Activated gamma-delta T cell (primary cell): Measurements from ENCODE around the gene NKX2-4.
"Not testable (repeated sequence)": the region's sequence is repeated elsewhere in the genome, so short reads cannot be mapped to it uniquely, and the experiment has no call there.

ENCODE experiments used
- DNase-seq: peaks from one replicate; lab custom pipeline; 2025; lab: John Stamatoyannopoulos, UW

NKX2-4 gene

DNA sequence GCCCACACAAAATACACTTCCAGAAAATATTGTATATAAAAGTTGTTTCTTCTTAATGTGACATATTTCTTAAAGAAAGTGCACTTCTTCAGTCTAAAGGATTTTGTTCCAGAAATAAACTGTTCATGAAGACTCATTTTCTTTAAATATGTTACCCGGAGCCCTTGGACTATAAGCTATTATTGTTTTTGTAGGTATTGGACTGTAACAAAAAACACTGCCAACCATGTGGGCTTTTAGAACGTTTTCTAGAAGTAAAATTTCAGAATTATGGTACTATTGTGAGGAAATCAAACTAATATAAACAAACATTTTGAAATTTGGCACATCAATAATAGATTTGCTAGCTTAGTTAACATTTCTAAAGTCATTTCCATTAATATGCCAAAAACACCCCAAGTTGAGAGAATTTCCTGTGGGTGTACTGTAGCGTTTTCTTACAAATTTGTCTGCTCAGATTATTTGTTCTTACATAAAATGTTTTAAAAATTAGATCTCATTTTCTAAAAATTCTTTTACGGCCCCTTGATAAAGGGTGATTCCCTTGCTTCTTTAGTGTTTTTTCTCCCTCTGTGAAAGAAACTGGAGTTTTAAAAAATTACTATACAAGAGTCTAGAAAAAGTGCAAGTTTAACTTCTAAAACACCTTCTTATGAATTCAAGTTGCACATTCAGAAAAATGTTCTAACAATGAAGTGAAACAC lies 3.4 kb downstream of the NKX2-4 start:
- no peak for DNase-seq

DNA sequence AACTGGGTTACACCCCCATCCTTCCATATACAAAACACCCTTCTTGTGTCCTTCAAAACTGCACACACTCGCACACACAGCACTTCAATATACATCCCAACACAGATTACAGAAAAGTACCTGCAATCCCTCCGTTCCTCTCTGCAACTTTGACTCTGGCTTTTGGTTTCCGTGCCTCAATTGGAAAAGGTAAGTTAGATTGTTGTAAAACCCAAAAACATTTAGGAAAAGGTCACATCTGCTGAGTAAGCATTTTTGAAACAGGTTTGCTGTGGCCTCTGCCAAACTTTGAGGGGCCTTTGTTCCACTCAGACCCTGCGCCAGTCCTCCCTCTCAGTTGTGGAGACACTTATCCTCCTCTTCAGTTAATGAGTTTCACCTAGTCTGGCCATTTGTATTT lies 4.2 kb downstream of the NKX2-4 start:
- DNase-seq: no peak

DNA sequence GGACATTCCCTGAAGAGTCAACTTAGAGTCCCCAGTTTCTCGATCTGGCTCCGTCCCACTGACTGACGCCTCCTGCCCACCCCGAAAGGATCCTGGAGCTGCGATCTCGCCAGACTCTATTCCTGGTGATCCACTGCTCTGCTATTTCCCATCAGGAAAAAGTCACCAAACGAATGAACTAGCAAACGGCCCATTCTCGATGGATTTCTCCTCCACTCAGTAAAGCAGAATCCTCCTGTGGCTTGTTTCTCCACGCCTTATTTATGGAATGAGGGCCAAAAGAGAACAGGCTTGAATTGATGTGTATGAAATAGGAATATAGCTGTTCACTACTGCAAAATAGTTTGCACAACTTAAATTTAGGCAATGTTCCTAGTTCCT lies 5.4 kb downstream of the NKX2-4 start:
- DNase-seq: no peak

DNA sequence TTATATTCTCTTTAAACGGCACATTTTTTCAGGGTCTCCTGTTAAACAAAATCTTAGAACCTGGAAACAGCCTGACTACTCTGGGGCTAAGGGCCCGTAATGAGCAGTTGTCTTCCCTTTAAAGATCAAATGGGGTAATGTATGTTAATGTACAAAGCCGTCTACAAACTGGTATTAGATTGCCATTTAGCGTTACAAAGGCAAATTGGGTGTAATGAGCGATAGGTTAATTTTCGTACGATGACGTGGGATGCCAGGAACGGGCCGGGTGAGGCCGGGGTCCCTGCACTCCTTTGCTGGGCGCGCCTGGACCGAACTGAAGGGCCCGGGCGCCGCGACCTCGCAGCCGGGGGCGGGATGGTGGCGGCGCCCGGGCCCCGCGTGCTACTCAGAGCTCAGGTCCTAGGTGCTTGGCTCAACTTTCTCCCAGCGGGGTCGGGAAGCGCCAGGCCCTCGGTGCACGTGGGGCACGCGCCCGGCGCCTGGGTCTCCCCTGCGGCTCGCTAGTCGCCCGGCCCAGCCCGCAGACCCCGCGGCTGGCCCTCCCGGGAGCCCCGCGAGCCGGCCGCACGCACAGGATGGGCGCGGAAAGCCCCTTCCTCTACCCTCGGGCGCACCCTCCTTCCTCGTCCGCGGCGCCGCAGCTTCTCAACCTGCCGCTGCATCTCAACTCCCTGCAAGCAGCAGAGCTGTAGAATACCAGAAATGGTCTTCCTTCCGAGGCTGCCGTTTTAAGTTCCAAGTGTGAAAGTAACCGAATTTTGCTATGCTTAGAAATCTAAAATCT lies 5.9 kb downstream of the NKX2-4 start:
- DNase-seq: no peak

DNA sequence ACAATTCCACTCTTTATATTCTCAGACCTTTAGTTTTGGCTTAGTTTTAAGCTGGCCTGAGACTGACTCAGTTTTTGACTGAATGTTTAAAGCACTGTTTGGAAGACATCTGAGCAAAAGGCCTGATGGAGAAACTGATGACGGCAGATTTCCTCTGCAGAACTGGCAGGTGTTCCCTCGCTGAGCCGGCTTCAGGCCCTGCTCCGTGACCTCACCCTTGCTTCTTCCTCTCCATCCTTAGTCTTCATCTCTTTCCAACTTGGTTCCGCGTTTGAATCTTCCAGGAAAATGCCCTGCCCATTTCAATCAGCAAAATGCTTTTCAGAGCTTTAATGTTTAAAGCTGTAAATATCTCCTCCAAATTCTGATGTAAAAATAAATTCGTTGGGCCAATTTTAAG lies 6.6 kb downstream of the NKX2-4 start:
- no peak for DNase-seq

DNA sequence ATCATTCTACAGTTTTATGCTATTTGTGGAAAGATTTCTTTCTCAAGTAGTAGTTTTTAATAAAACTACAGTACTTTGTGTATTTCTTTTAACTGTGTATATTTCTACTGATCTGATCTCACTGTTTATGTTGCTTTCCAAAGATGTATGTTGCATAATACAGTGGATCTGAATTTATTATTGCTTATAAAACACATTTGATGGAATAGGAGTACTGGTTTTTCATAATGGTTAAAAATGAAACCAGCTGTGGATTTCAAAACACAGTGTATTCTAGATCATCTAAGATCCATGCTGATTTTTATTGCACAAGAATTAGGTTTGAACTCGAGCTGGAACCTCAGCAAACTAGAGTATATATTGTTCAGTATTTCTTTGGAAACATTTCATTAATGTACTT lies 8.0 kb downstream of the NKX2-4 start:
- DNase-seq: no peak

DNA sequence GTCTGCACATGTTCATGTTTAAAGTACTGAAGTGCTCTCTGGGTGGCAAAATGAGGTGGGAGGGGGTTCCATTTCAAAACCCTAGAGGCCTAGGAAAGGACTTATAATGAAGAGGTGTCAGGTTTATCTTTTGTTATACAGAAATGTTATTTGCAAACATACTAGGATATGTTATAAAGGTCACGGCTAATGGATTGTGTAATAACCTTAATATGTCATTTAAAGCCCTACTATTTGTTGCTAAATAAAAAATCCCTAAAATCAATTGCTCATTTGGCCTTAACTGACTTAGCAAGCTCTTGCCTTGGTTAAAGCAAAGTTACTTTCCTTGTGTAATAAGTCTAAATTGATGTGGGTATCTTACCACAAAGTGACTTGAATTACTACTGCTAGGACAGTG lies 8.8 kb downstream of the NKX2-4 start:
- no peak for DNase-seq

DNA sequence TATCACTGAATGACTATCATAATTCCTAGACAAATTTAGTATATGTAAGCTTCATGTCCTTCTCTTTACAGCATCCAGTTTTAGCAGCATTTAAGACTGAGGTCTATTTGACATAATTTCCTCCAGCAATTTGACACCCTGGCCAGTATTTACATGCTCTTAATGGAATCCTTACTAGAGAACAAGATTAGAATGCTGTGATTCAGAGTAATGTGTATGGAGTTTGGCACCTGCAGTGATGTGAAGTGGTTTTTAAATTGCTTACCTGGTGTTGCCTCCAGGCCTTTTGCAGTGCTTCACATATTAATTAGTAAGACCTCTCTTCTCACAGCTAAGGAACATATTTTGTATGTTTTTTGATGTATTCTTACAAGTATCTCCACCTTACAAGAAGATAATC lies 9.8 kb downstream of the NKX2-4 start:
- DNase-seq: no peak

DNA sequence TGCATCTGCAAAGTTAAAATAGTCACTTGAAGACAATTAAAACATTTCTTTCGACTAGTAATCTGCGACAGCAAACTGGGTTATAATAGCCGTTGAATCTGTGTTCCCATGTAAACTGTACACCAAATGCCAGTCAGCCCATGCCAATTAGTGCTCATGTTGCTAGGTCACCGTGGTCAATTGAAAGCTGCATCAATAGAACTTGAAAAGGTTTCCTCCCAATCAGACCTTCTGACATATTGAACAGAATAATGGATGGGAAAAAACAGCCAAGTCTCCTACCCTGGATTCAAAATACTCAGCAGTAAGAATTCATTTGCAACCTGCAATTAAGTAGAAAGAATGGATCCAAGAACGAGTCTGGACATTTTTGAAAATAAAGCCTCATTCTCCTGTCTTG lies 11.2 kb downstream of the NKX2-4 start:
- no peak for DNase-seq

DNA sequence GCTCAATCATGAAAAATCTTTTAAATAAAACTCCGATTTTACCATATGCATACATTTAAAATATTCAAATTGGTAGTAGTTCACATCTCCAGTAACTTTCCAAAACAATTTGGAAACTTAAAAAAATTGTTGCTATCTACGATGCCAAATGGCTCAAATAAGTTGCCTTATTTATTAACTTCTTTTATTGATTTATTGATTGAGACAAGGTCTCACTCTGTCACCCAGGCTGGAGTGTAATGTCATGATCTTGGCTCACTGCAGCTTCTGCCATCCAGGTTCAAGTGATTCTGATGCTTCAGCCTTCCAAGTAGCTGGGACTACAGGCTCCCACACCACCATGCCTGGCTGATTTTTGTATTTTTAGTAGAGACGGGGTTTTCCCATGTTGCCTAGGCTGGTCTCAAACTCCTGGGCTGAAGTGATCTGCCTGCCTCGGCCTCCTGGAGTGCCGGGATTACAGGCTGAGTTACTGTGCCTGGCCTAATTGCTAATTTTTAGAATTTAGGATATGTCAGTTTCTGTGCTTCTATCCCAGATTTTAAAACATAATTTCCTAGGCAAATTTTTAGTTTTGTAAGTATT lies 12.9 kb downstream of the NKX2-4 start:
- no peak for DNase-seq

DNA sequence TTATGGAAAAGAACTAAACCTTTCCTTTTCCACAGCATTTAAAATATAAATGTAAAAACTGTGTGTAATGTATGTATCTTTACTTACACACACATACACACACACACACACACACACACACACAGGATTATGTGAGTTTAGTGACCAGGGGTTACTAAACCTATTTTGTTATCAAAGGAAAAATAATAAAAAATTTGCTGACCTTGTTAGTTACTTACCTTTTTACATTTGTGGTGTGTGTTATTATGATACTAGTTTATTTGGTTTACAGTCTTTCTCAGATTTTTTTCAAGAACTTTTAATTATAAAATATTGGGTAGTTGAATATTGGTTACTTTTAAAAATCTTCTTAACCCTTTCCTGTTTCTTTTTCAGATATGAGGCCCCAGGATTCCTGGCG lies 15.7 kb downstream of the NKX2-4 start:
- no peak for DNase-seq

DNA sequence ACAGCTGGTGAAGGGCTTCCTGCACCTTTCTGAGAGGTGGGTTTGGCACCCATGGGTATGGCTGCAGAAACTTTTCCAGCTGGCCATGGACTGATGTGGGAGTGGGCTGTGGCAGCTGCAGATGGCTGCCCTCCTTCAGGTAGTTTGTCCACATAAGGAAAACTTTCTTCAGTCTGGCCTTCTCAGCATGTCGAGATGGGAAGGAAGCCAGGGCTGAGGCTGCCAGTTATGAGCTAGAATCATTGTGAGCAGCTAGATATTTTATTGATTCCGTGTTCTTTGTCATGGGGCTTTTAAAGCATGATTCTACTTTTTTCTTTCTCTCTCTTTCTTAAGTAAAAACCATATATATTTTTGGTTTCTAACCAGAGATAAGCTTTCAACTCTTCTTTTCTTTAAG lies 16.6 kb downstream of the NKX2-4 start:
- DNase-seq: no peak

DNA sequence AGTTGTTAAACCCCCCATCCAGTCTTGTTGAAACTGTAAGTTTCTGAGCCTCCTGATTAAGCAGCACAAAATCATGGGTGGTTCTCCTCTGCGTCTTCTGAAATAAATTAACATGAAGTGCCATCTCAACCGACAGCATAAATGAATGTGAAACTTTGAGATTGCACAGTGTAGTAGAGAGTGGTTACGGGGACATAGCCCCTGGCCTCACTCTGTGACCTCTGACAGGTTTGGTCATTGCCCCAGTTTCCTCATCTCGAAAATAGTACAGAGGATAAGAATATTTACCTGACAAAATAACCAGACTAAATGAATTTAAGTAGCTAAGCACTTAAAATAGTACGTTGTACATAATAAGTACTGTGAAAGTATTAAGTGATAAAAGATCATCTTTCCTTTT lies 19.1 kb downstream of the NKX2-4 start:
- no peak for DNase-seq

DNA sequence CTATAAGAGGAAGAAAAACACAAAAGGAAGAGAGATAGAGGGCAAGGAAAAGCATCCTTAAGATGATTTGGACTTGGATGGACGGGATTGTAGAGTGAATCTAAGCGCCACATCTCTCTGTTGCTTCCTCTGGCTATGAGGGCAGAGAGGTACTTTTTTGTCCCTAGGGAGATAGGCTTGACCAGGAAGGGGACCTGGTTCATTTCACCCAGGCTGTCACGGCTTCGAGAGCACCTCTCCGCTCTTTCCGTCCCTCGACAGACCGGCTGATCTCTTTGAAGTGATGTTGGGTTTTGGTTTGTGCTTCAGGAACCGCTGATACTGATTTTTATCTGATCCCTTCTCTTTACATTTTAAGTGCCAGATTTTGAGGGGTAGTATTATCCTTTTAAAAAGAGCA lies 19.6 kb downstream of the NKX2-4 start:
- no peak for DNase-seq

DNA sequence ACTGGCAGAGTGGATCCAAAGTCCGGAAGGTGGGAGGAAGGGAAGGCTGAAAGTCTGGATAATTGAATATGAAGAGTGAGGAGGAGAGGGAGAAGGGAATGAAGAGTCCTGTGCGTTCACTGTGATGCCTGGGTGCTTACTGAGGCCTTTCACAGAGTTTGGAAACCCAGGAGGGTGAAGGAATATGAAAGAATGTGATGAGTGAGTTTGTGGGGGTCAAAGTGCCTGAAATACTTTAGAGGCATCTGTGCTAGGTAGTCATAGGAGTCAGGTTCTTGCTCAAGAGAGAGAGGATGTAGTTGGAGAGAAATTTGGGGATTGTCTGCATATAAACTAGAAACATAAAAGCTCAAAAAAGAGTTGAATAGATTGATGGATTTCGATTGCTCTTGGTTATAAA lies 20.7 kb downstream of the NKX2-4 start:
- no peak for DNase-seq

DNA sequence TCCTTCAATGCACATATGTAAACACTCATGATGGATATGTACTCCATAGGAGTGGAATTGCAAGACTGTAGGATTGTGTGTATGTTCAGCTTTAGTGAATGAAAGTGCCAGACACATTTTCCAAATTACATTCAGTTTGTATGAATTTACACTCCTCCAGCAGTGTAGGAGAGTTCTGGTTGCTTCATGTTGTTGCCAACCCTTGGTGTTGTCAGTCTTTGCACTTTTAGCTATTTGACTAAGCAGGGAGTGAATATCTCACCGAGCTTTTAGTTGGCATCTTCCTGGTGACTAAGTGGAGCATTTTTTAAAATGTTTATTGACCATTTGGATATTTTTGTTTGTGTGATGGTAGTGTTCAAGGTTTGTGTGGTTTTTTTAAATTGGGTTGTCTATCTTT lies 23.9 kb downstream of the NKX2-4 start:
- DNase-seq: no peak

DNA sequence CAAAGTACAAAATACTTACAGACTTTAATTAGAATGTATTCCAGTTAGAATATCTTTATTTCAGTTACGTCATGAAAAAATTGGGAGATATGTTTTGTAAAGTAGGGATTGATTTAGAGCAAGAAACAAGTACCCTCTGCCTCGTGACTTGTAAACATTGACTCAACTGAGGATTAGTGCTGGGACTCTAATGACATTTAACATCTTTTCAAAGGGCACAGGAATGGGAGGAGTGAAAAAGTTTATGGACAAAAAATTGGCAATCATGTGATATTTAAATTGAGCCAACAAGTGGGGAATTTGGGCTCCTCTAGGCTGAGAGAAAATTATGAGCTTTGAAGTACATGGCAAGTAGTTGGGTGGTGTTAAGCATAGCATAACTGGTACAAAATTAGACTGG lies 25.3 kb downstream of the NKX2-4 start:
- DNase-seq: no peak

DNA sequence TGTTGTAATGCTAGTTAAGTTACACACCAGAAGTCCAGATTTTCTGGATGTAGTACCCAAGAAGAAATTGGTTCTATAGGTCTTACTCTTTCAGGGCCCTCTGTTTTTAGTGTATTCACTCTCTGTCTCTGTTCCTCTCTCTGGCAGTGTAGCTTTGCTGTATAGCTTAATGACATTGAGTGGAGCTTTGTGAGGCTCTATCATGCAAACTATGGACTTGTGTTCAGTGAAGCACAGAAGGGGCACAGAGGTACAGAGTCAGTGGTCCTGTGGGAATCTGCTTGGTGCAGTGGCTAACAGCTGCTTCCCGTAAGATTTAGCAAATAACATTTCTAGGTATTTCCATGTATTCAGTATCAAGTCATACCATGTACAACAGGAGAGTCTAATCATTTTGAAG lies 26.1 kb downstream of the NKX2-4 start:
- no peak for DNase-seq

DNA sequence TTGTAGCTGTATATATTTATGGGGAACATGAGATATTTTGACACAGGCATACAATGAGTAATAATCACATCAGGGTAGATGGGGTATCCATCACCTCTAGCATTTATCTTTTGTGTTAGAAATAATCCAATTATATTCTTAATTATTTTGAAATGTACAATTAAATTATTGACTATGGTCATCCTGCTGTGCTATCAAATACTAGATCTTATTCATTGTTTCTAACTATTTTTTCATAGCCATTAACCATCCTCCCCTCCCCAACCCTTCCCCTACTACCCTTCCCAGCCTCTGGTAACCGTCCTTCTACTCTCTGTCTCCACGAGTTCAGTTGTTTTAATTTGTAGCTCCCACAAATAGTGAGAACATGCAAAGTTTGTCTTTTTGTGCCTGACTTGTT lies 28.5 kb downstream of the NKX2-4 start:
- no peak for DNase-seq

DNA sequence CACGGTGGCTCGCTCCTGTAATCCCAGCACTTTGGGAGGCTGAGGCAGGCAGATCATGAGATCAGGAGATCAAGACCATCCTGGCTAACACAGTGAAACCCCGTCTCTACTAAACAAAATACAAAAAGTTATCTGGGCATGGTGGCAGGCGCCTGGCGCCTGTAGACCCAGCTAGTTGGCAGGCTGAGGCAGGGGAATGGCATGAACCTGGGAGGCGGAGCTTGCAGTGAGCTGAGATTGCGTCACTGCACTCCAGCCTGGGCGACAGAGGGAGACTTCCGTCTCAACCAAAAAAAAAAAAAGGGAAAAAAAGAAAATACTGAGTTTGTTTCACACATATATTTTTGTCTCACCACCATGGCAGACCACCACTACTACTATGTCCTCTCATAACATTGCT lies 31.1 kb downstream of the NKX2-4 start:
- DNase-seq: not testable (repeated sequence)

DNA sequence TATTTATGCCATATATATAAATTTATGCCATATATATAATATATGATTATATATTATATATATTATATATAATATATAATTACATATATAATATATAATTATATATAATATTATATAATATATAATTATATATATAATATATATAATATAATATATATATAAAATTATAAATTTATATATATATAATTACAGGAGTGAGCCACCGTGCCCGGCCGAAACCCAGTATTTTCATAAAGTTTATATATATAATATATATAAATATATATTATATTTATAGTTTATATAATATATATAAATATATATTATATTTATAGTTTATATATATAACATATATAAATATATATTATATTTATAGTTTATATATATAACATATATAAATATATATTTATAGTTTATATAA lies 31.6 kb downstream of the NKX2-4 start:
- DNase-seq: no peak

DNA sequence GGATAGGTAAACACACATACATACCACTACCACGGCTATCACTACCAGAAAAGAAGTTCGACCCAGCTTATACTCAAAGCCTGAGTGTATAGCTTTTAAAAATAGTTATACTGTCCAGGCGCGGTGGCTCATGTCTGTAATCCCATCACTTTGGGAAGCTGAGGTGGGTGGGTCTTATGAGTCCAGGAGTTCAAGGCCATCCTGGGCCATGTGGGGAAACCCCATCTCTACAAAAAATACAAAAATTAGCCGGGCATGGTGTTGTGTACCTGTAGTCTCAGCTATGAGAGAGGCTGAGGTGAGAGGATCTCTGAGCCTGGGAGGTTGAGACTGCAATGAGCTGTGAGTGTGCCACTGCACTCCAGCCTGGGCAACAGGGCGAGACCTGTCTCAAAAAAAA lies 32.9 kb downstream of the NKX2-4 start:
- DNase-seq: no peak

DNA sequence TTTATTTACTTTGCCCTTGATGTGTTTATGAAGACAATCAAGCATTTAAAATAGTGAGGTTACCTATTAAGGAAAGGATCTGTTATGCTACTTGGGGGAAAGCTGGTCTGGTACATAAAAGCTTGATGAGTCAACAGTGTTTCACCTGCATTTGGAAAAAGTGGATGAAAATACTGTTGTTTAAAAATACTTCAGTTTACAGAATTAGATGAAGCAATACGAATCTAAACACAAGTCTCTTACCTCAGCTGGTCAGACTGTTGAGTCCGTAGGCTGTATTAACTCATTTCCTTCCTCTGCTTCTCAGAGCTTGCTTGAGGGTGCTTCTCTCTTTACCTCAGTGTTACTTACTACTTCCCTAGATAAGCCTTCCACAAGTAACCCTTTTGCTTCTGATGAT lies 36.1 kb downstream of the NKX2-4 start:
- no peak for DNase-seq

DNA sequence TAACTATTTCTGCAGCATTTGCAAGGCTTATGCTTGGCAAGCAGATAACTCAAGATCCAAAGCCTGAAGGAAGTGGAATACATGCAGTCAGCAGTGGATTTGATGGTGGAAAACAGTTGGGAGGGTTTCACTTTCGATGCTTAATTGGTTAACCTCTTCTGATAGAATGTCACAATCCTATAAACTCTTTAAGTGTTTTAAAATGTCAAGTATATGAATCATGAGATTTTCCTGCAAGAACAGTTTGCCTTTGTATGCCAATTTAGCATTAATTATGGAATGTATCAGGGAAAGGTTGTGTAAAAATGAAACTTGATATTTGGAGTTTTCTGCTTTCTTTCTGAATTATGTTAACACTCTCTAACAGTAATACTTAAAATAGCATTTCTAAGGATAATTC lies 36.6 kb downstream of the NKX2-4 start:
- DNase-seq: no peak
